ENCODE data around the gene SH3RF2.
"Not testable (repeated sequence)": the region's sequence is repeated elsewhere in the genome, so short reads cannot be mapped to it uniquely, and the experiment has no call there.

Gene SH3RF2

GRCh38 chr5:145947581-145947980 is 11.2 kb downstream of the SH3RF2 start:
- no peak for DNase-seq (ENCODE audit: extremely low read depth in 1 of 2, low read depth in 1 of 2)

GRCh38 chr5:145948047-145948446 is 11.7 kb downstream of the SH3RF2 start:
- no peak for DNase-seq (ENCODE audit: extremely low read depth in 1 of 2, low read depth in 1 of 2)

- DNase-seq (ENCODE audit: extremely low read depth in 1 of 2, low read depth in 1 of 2) = no peak
Observed at GRCh38 chr5:145948921-145949320, 12.5 kb downstream of the SH3RF2 start.

GRCh38 chr5:145949474-145949873 is 13.1 kb downstream of the SH3RF2 start:
- no peak for DNase-seq (ENCODE audit: extremely low read depth in 1 of 2, low read depth in 1 of 2)

- no peak for DNase-seq (ENCODE audit: extremely low read depth in 1 of 2, low read depth in 1 of 2)
Observed at GRCh38 chr5:145951071-145951470, 14.7 kb downstream of the SH3RF2 start.

- no peak for DNase-seq (ENCODE audit: extremely low read depth in 1 of 2, low read depth in 1 of 2)
Observed at GRCh38 chr5:145953202-145953601, 16.8 kb downstream of the SH3RF2 start.

GRCh38 chr5:145954140-145954539 is 17.8 kb downstream of the SH3RF2 start:
- DNase-seq (ENCODE audit: extremely low read depth in 1 of 2, low read depth in 1 of 2) = not testable (repeated sequence)

GRCh38 chr5:145957388-145957787 is 21.0 kb downstream of the SH3RF2 start:
- no peak for DNase-seq (ENCODE audit: extremely low read depth in 1 of 2, low read depth in 1 of 2)

GRCh38 chr5:145958436-145958835 is 22.1 kb downstream of the SH3RF2 start:
- DNase-seq (ENCODE audit: extremely low read depth in 1 of 2, low read depth in 1 of 2) = no peak

GRCh38 chr5:145960166-145960565 is 23.8 kb downstream of the SH3RF2 start:
- DNase-seq (ENCODE audit: extremely low read depth in 1 of 2, low read depth in 1 of 2) = no peak

- no peak for DNase-seq (ENCODE audit: extremely low read depth in 1 of 2, low read depth in 1 of 2)
Observed at GRCh38 chr5:145960848-145961600, 24.6 kb downstream of the SH3RF2 start.

GRCh38 chr5:145962001-145962400 is 25.6 kb downstream of the SH3RF2 start:
- DNase-seq (ENCODE audit: extremely low read depth in 1 of 2, low read depth in 1 of 2) = no peak

- not testable (repeated sequence) for DNase-seq (ENCODE audit: extremely low read depth in 1 of 2, low read depth in 1 of 2)
Observed at GRCh38 chr5:145964008-145964407, 27.6 kb downstream of the SH3RF2 start.

- DNase-seq (ENCODE audit: extremely low read depth in 1 of 2, low read depth in 1 of 2) = no peak
Observed at GRCh38 chr5:145965804-145966203, 29.4 kb downstream of the SH3RF2 start.

GRCh38 chr5:145967296-145967695 is 30.9 kb downstream of the SH3RF2 start:
- DNase-seq (ENCODE audit: extremely low read depth in 1 of 2, low read depth in 1 of 2) = no peak

GRCh38 chr5:145968970-145969713 is 32.8 kb downstream of the SH3RF2 start:
- no peak for DNase-seq (ENCODE audit: extremely low read depth in 1 of 2, low read depth in 1 of 2)

- DNase-seq (ENCODE audit: extremely low read depth in 1 of 2, low read depth in 1 of 2) = no peak
Observed at GRCh38 chr5:145969714-145970092, 33.3 kb downstream of the SH3RF2 start.

GRCh38 chr5:145971108-145971507 is 34.7 kb downstream of the SH3RF2 start:
- no peak for DNase-seq (ENCODE audit: extremely low read depth in 1 of 2, low read depth in 1 of 2)

- DNase-seq (ENCODE audit: extremely low read depth in 1 of 2, low read depth in 1 of 2) = no peak
Observed at GRCh38 chr5:145971701-145972100, 35.3 kb downstream of the SH3RF2 start.

- DNase-seq (ENCODE audit: extremely low read depth in 1 of 2, low read depth in 1 of 2) = no peak
Observed at GRCh38 chr5:145975001-145975360, 38.6 kb downstream of the SH3RF2 start.

- DNase-seq (ENCODE audit: extremely low read depth in 1 of 2, low read depth in 1 of 2) = no peak
Observed at GRCh38 chr5:145975361-145976066, 39.1 kb downstream of the SH3RF2 start.

All from activated CD8-positive, alpha-beta memory T cell treated with anti-CD3 and anti-CD28 coated beads for 1 hour (primary cell).